ENCODE data around the gene SCN2B.
A peak's percentile ranks its signal among the peaks of the same experiment; 100 is the strongest.

SCN2B gene

GRCh38 chr11:118156531-118157185, 19.8 kb downstream of the SCN2B start:
- in situ Hi-C loops (cut with HindIII; ENCODE audit: low sequenced_read_pairs), result no loop called here
- DNase-seq (ENCODE audit: low read depth), result no peak
- no peak for TF ChIP-seq CTCF (IDR thresholded peaks at IDR 0.05; ENCODE audit: low read depth, low read length, missing control alignments)
- H3K4me3 ChIP-seq (ENCODE audit: low read depth, low read length), result no peak overlapping the region

- no peak for DNase-seq (ENCODE audit: low read depth)
- TF ChIP-seq CTCF (IDR thresholded peaks at IDR 0.05; ENCODE audit: low read depth, low read length, missing control alignments), result no peak
- H3K4me3 ChIP-seq (ENCODE audit: low read depth, low read length), result no peak overlapping the region
- in situ Hi-C loops (cut with HindIII; ENCODE audit: low sequenced_read_pairs), result no loop called here
Observed at GRCh38 chr11:118155776-118156530, 20.5 kb downstream of the SCN2B start.

GRCh38 chr11:118154641-118155040, 21.8 kb downstream of the SCN2B start:
- DNase-seq (ENCODE audit: low read depth), result no peak
- H3K4me3 ChIP-seq (ENCODE audit: low read depth, low read length), result no peak overlapping the region
- no peak for TF ChIP-seq CTCF (IDR thresholded peaks at IDR 0.05; ENCODE audit: low read depth, low read length, missing control alignments)
- in situ Hi-C loops (cut with HindIII; ENCODE audit: low sequenced_read_pairs), result no loop called here

GRCh38 chr11:118153976-118154375, 22.5 kb downstream of the SCN2B start:
- DNase-seq (ENCODE audit: low read depth), result no peak
- no peak overlapping the region for H3K4me3 ChIP-seq (ENCODE audit: low read depth, low read length)
- in situ Hi-C loops (cut with HindIII; ENCODE audit: low sequenced_read_pairs), result no loop called here
- TF ChIP-seq CTCF (IDR thresholded peaks at IDR 0.05; ENCODE audit: low read depth, low read length, missing control alignments), result no peak

GRCh38 chr11:118153516-118153915, 22.9 kb downstream of the SCN2B start:
- no peak for DNase-seq (ENCODE audit: low read depth)
- in situ Hi-C loops (cut with HindIII; ENCODE audit: low sequenced_read_pairs), result no loop called here
- TF ChIP-seq CTCF (IDR thresholded peaks at IDR 0.05; ENCODE audit: low read depth, low read length, missing control alignments), result no peak
- H3K4me3 ChIP-seq (ENCODE audit: low read depth, low read length), result peak overlapping the region; percentile 43

GRCh38 chr11:118152552-118153471, 23.6 kb downstream of the SCN2B start, which contains the start of gene SCN4B:
Gene SCN4B (minus strand): TSS chr11:118152823. CDS start chr11:118152673, 150 bp downstream.
- DNase-seq (ENCODE audit: low read depth), result no peak
- H3K4me3 ChIP-seq (ENCODE audit: low read depth, low read length), result peak within 1 kb of the TSS; percentile 43
- no peak for TF ChIP-seq CTCF (IDR thresholded peaks at IDR 0.05; ENCODE audit: low read depth, low read length, missing control alignments)
- in situ Hi-C loops (cut with HindIII; ENCODE audit: low sequenced_read_pairs), result no loop called here

Measured in astrocyte of the cerebellum (primary cell).